ENCODE data around the gene POLD1. TPM values are rescaled to one million over a fixed set of nuclear protein-coding genes. Genes with fewer than 3 reads are reported as not detected.

Gene POLD1
- total RNA-seq, 2 experiments from 2014 or later = 190 to 191 TPM

DNA sequence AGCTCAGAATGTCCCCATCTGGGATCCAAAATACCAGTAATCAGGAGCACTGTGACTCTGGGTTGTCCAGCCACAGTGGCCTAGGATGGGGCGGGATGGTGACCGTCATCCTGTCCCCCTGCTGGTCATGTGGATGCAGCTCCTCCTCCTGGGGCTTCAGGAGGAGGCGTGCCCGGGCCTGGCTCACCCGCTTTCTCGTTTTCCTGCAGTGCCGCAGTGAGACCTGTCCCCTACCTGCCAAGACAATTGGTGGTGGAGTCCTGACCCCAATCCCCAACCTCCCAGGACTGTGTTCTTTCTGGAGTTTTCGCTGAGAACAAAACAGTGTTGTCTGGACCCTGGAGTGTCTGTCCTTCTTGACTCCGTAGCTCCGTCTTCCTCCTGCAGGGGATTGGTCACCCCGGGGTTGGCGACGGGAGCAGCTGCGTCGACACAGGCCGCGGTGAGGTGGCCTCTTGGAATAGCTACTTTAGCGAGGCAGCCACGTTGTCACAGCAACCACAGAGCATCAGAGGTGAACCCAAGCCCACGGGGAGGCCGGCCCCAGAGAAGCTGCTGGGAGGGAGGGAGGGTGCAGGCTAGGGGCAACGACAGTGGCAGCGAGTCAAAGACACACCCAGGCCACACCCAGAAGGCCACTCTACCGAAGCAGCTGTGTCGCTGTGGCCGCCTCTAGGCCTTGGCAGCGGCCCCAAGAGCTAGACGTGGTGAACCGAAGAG, 82.0 kb downstream of the POLD1 start:
- POLR2A ChIA-PET = no interaction called here
- Mint-ChIP-seq H3K36me3 (no peaks in the 10 kb centered on the region), H3K27ac (no peak overlapping the region), H3K9me3 (no peaks in the 10 kb centered on the region), H3K4me3 (no peak overlapping the region), H3K4me1 (ENCODE audit: low read depth) (peaks cover 3% of the 10 kb centered on the region), H3K27me3 (peaks cover 12% of the 10 kb centered on the region)
- intact Hi-C loops (cut with micrococcal nuclease) = no loop called here
- CTCF ChIA-PET = interaction anchor here (1.3 kb wide), 1 partner anchor 109 kb away, joined by 4 read pairs; no protein-coding TSS in a partner anchor
- no peak for DNase-seq

DNA sequence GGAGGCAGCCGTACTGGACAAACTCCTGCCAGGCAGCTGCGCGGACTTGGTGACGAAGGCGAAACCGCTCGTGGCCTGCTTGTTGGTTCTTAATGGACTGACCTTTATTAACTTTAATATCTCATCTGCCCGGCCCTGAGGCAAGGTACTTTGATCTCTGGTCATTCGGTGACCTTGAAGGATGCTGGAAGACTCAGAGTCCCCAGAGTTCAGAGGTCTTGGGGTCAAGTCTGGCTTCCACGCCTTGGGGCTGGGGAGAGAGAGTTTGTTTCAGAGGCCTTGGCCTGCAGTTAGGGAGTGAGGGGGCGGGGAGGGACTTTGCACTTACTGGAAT, 82.5 kb downstream of the POLD1 start:
- H3K9me3 Mint-ChIP-seq = no peaks in the 10 kb centered on the region
- CTCF ChIA-PET = interaction anchor here (1.3 kb wide), 1 partner anchor 109 kb away, joined by 4 read pairs; no protein-coding TSS in a partner anchor
- POLR2A ChIA-PET = no interaction called here
- H3K4me1 Mint-ChIP-seq (ENCODE audit: low read depth) = no peaks in the 10 kb centered on the region
- intact Hi-C loops (cut with micrococcal nuclease) = no loop called here
- H3K4me3 Mint-ChIP-seq = no peak overlapping the region
- DNase-seq = no peak
- H3K27me3 Mint-ChIP-seq = peaks cover 8% of the 10 kb centered on the region
- no peak overlapping the region for H3K27ac Mint-ChIP-seq
- no peaks in the 10 kb centered on the region for H3K36me3 Mint-ChIP-seq

DNA sequence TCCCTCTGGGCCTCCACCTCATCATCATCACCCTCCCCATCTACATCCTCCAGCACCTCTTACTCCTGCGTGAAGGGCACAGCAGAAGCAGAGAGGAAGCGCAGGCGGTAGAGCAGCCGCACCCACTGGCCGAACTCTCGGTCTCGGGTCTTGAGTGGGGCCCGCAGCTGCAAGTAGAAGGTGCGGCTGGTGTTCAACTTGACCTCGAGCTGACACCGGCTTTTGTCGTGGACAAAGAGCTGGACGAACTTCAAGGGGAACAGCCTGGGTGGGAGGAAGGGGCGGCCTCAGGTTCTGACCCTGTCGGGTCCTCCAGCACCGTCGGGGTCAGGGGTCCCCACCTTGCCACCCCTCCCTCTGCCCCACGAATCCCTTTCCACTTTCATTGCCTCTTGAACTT, 83.4 kb downstream of the POLD1 start:
- Mint-ChIP-seq H3K36me3 (no peaks in the 10 kb centered on the region), H3K4me3 (no peak overlapping the region), H3K27me3 (peaks cover 6% of the 10 kb centered on the region), H3K9me3 (no peaks in the 10 kb centered on the region), H3K27ac (no peak overlapping the region), H3K4me1 (ENCODE audit: low read depth) (no peaks in the 10 kb centered on the region)
- ChIA-PET POLR2A (no interaction called here), CTCF (interaction anchor here (0.6 kb wide), 1 partner anchor 115 kb away, joined by 4 read pairs; no protein-coding TSS in a partner anchor)
- intact Hi-C loops (cut with micrococcal nuclease) = no loop called here
- no peak for DNase-seq

Other genes with a start within 250 kb of the POLD1 start
- gene IZUMO2, start 221.1 kb upstream of the POLD1 start, total RNA-seq = not detected
- gene MYH14, start 180.7 kb upstream of the POLD1 start, total RNA-seq = not detected
- gene KCNC3, start 55.0 kb upstream of the POLD1 start, total RNA-seq = 1 to 10 TPM; 5.4 to 6.2 TPM
- 10 to 100 TPM; 88.8 to 99.8 TPM for gene NAPSA, start 18.7 kb upstream of the POLD1 start, total RNA-seq
- gene NR1H2, start 7.9 kb upstream of the POLD1 start, total RNA-seq = 10 to 100 TPM; 73.9 to 75.6 TPM
- under 1 TPM; 0.45 to 0.80 TPM for gene SPIB, start 34.6 kb downstream of the POLD1 start, total RNA-seq
- under 1 TPM; 0.38 to 0.94 TPM for gene MYBPC2, start 48.5 kb downstream of the POLD1 start, total RNA-seq
- gene EMC10, start 92.2 kb downstream of the POLD1 start, total RNA-seq = 10 to 100 TPM; 37.5 to 37.6 TPM
- under 1 TPM; 0.77 to 0.88 TPM for gene GARIN5A, start 92.5 kb downstream of the POLD1 start, total RNA-seq
- 10 to 100 TPM; 29.5 to 36.2 TPM for gene JOSD2, start 126.8 kb downstream of the POLD1 start, total RNA-seq
- gene ASPDH, start 129.6 kb downstream of the POLD1 start, total RNA-seq = not detected
- gene LRRC4B, start 184.1 kb downstream of the POLD1 start, total RNA-seq = not detected

Data from activated CD4-positive, alpha-beta memory T cell treated with anti-CD3 and anti-CD28 coated beads for 36 hours (primary cell).